Activated T-helper 17 cell treated with anti-CD3 and anti-CD28 coated beads, Interleukin-2, amount 50 U/mL, for 72 hours (primary cell): ENCODE measurements around the gene ABI3BP. TPM values are rescaled to one million over a fixed set of nuclear protein-coding genes. Genes with fewer than 3 reads are reported as not detected.
A peak's percentile ranks its signal among the peaks of the same experiment; 100 is the strongest.

ENCODE experiments used
- ATAC-seq: fragments of 150-1000 bp; cut with Tn5 transposase; replicated peaks from 2 replicates; pipeline ENCODE4 v1.10.0; 2021; ENCODE audit warnings: mild to moderate bottlenecking, moderate library complexity
- H3K27ac Mint-ChIP-seq: one replicate; pipeline ENCODE4 v1.8.0; 2022; ENCODE audit warnings: mixed read lengths
- H3K27me3 Mint-ChIP-seq: one replicate; pipeline ENCODE4 v1.8.0; 2022; ENCODE audit warnings: mixed read lengths
- H3K36me3 Mint-ChIP-seq: one replicate; pipeline ENCODE4 v1.8.0; 2022; ENCODE audit warnings: low read depth, mild to moderate bottlenecking, mixed read lengths
- H3K4me1 Mint-ChIP-seq: one replicate; pipeline ENCODE4 v1.8.0; 2022; ENCODE audit warnings: mixed read lengths
- H3K4me3 Mint-ChIP-seq: one replicate; pipeline ENCODE4 v1.8.0; 2022; ENCODE audit warnings: mild to moderate bottlenecking, mixed read lengths
- H3K9me3 Mint-ChIP-seq: one replicate; pipeline ENCODE4 v1.8.0; 2022; ENCODE audit warnings: mixed read lengths
- total RNA-seq, 2 donors: library from RNA; stranded (reverse); gene quantifications; one replicate each; pipeline ENCODE4 v1.2.3, GENCODE V29; 2022

The ABI3BP gene
- total RNA-seq, 2 donors from 2014 or later = 0.32 TPM; not detected in 1

DNA sequence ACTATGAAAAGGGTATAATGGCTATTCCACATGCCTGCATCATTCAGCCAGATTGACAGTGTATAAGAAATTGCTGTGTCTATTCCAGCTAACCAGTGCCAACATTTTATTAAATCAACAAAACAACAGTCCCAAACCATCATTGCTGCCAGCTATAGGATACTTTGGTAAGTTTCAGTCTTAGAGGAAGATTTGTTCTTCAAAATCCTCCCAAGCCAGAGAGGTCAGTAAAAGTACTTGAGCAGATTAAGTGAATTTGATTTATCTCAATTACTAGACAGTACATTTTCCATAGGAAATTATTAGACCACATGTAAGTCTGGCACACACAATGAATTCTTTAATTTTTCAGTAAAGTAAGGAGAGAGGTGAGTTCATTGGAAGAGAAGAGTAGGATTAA, 233.3 kb downstream of the ABI3BP start:
- H3K27ac Mint-ChIP-seq = no peak overlapping the region
- H3K9me3 Mint-ChIP-seq = no peaks in the 10 kb centered on the region
- no peak for ATAC-seq
- no peak overlapping the region for H3K4me3 Mint-ChIP-seq
- no peaks in the 10 kb centered on the region for H3K27me3 Mint-ChIP-seq
- peaks cover 7% of the 10 kb centered on the region for H3K4me1 Mint-ChIP-seq
- H3K36me3 Mint-ChIP-seq = peaks cover 5% of the 10 kb centered on the region

DNA sequence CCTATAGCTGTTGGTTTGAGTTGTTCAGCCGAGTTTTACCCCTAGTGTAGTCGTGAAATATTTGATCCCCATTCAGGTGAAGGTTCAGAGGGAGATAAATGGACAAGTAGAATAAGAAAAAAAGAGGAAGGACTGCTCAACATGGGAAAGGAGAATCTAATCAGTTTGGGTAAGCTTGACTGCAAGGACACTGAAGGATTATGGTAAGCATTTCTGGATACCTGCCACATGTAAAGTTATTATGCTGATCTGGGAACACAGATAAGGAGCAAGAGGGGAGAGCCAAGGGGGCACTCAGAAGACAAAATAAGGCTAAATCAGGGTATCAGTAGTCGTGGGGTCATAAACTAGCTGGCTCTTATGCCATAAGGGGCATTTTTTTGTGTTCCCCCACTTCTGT, 234.1 kb downstream of the ABI3BP start:
- Mint-ChIP-seq H3K4me3 (no peak overlapping the region), H3K36me3 (peaks cover 13% of the 10 kb centered on the region), H3K4me1 (peaks cover 7% of the 10 kb centered on the region), H3K9me3 (no peaks in the 10 kb centered on the region), H3K27ac (no peak overlapping the region), H3K27me3 (no peaks in the 10 kb centered on the region)
- ATAC-seq = no peak

DNA sequence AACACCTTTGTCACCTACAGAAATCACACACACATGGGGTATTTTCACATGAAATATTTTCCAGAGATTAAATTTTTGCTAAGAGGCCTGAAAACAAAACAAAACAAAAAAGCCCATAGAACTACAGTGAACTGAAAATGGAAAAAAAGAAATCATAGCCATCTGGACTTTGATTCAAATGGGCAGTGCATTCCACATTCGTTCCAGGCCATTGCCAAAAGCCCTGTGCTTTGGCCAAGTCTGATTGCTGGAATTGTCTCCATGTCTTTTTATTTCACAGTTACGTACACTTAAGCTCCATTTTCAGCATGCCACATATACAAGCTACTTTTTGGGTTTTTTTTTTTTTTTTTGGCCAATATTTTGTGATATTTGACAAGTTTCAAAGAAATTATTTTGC, 236.8 kb downstream of the ABI3BP start:
- no peaks in the 10 kb centered on the region for H3K9me3 Mint-ChIP-seq
- no peak overlapping the region for H3K4me3 Mint-ChIP-seq
- H3K36me3 Mint-ChIP-seq = peaks cover 40% of the 10 kb centered on the region
- H3K4me1 Mint-ChIP-seq = peaks cover 12% of the 10 kb centered on the region
- no peak for ATAC-seq
- no peaks in the 10 kb centered on the region for H3K27me3 Mint-ChIP-seq
- no peak overlapping the region for H3K27ac Mint-ChIP-seq

DNA sequence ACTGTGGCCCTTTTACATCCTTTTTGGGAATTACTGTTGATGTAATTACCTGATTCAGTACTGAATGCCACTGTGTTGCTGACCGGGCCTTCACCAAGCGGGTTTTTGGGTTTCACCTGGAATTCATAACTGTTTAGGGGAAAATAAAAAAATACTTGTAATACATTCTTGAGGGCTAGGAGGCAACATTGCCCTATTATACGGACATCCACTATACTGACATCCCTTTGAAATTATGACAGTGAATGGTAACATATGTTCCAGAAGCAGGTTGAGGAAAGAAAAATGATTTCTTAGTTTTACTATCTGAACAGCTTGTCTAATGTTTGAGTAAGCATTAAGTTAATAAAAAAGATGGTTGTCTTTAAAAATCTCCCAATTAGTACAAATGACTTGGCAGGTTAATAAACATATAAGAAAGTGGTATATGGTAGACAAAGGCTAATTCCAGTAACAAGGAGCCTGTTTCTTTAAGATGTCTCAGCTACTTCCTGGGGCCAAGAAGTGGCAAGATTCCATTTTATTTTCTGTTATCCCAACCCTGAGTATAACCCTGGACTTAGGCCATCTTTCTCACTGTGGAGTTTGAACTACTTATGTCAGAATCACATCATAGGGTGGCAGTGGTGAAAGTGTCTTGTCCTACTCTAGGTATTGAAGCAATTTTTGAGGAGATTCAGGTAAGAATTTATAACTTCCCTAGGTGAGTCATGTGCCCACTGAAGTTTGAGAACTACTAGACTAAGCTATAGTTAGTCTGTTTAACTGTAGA, 238.5 kb downstream of the ABI3BP start:
- no peak for ATAC-seq
- H3K27me3 Mint-ChIP-seq = no peaks in the 10 kb centered on the region
- peaks cover 6% of the 10 kb centered on the region for H3K4me1 Mint-ChIP-seq
- peaks cover 54% of the 10 kb centered on the region for H3K36me3 Mint-ChIP-seq
- H3K27ac Mint-ChIP-seq = no peak overlapping the region
- no peak overlapping the region for H3K4me3 Mint-ChIP-seq
- H3K9me3 Mint-ChIP-seq = no peaks in the 10 kb centered on the region

DNA sequence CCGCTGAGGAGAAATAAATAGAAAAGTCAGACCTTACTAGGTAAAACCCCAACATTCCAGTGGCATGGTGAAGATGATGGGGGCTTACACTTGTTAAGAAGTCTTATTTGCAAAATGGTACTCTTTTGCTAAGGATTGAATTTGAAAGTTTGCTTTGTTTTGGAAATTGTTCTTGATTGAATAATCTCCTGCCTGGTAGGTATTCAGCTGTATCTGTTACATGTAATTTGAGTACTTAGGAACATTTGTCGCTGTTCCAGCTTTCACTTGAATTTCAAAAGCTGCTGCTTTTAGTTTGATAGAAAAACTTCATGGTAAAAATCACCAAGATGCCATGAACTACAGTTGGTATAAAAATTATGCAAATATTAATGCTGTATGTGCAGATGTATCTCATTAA, 239.4 kb downstream of the ABI3BP start:
- ATAC-seq = no peak
- Mint-ChIP-seq H3K27ac (no peak overlapping the region), H3K27me3 (no peaks in the 10 kb centered on the region), H3K36me3 (peaks cover 63% of the 10 kb centered on the region), H3K9me3 (no peaks in the 10 kb centered on the region), H3K4me3 (no peak overlapping the region), H3K4me1 (peaks cover 6% of the 10 kb centered on the region)

DNA sequence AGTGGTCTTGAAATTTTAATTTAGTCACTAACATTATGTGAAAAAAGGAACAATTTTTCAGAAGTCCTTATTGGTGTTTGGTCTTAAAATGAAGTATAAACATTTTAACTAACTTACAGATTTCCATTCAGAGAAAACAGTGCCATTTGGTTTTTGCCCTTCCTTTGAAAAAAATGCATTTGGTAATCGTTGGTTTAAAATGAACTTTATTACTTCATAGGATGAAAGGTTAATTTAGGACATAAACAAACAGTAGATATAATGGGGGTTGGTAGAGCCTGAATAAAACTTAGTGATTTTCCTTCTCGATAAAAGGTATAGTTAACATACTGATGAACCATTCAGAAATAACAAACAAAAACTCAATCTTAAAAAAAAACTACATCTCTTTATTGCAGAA, 244.3 kb downstream of the ABI3BP start:
- Mint-ChIP-seq H3K36me3 (peaks cover 97% of the 10 kb centered on the region), H3K27me3 (no peaks in the 10 kb centered on the region), H3K4me1 (peaks cover 6% of the 10 kb centered on the region), H3K4me3 (no peak overlapping the region), H3K27ac (no peak overlapping the region), H3K9me3 (no peaks in the 10 kb centered on the region)
- no peak for ATAC-seq

DNA sequence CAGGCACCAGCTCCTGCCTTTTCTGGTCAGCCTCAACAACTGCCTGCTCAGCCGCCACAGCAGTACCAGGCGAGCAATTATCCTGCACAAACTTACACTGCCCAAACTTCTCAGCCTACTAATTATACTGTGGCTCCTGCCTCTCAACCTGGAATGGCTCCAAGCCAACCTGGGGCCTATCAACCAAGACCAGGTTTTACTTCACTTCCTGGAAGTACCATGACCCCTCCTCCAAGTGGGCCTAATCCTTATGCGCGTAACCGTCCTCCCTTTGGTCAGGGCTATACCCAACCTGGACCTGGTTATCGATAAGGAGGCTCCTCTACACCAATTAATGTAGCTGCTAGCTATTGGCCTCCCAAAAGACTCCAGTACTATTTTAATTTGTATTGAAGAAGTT, 245.0 kb downstream of the ABI3BP start:
- H3K36me3 Mint-ChIP-seq = peaks cover 97% of the 10 kb centered on the region
- H3K9me3 Mint-ChIP-seq = no peaks in the 10 kb centered on the region
- no peak overlapping the region for H3K4me3 Mint-ChIP-seq
- no peak for ATAC-seq
- H3K27ac Mint-ChIP-seq = peak overlapping the region; percentile 20
- peaks cover 6% of the 10 kb centered on the region for H3K4me1 Mint-ChIP-seq
- H3K27me3 Mint-ChIP-seq = no peaks in the 10 kb centered on the region

DNA sequence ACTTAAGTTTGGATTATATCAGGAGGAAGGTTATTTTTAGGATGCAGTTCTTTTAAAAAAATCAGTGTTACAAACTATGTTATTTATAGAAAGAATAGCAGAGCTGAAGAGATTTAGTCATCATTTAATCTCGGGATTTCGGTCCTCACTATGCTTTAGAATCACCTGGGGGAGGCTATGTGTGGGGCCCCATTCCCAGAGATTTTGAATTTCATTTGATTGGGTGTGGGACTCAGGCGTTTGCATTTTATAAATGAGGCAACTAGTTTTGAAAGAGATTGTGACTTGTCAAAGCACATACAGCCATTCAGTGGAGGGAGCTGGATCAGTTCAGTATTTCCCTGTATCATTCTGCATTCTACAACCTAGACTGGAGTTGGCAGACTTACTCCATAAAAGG, 247.1 kb downstream of the ABI3BP start:
- Mint-ChIP-seq H3K36me3 (peaks cover 95% of the 10 kb centered on the region), H3K4me3 (no peak overlapping the region), H3K4me1 (no peaks in the 10 kb centered on the region), H3K27me3 (no peaks in the 10 kb centered on the region), H3K9me3 (no peaks in the 10 kb centered on the region), H3K27ac (no peak overlapping the region)
- ATAC-seq = no peak

DNA sequence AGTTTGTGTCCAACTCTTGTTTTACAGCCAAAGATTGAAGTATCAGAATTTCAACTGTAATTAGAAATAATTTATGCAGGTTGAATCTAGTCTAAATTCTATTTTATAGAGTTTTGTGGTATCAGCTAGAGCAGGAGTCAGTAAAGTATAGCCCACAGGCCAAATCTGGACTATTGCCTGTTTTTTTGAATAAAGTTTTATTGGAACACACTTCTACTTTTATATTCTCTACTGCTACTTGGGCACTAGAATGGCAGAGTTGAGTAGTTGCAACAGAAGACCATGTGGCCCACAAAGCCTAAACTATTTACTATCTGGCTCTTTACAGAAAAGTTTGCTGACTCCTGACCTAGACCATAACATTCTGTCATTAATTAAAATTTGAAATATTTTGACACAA, 247.6 kb downstream of the ABI3BP start:
- H3K27ac Mint-ChIP-seq = no peak overlapping the region
- no peaks in the 10 kb centered on the region for H3K9me3 Mint-ChIP-seq
- no peaks in the 10 kb centered on the region for H3K4me1 Mint-ChIP-seq
- H3K4me3 Mint-ChIP-seq = no peak overlapping the region
- peaks cover 95% of the 10 kb centered on the region for H3K36me3 Mint-ChIP-seq
- no peak for ATAC-seq
- H3K27me3 Mint-ChIP-seq = no peaks in the 10 kb centered on the region

DNA sequence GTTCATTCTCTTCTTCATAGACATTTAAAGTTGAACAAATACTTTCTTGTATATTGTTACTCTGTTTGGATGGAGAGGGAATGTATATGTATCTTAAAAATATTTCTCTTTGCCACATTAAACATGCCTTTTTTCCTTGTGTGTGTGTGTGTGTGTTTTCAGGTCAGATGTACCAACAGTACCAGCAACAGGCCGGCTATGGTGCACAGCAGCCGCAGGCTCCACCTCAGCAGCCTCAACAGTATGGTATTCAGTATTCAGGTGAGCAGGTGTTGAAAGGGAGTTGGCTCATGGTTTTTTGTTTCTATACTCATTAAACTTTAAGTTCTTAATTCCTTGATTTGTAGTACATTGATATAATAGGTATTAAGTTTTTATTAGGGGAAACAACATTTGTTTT, 248.6 kb downstream of the ABI3BP start:
- Mint-ChIP-seq H3K9me3 (no peaks in the 10 kb centered on the region), H3K27me3 (no peaks in the 10 kb centered on the region), H3K36me3 (peaks cover 98% of the 10 kb centered on the region), H3K4me3 (no peak overlapping the region), H3K27ac (no peak overlapping the region), H3K4me1 (peaks cover 5% of the 10 kb centered on the region)
- no peak for ATAC-seq

DNA sequence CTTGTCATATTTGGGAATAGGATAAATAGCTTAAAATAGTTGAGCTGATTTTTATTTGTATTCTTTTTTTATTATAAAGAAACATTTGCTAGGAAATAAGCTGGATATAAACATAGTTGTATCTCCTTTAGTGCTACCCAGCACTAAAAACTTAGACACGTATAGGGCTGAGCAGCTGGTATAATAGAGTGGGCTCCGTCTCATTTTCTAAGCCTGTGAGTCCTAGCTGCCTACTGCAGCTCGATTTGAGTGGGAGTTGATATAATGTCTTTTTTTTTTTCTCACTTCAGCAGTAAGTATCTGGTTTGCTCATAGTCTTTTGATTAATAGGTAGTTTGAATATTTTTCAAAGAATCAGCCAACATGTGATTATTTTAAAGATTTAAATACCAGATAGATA, 249.7 kb downstream of the ABI3BP start:
- Mint-ChIP-seq H3K4me3 (no peak overlapping the region), H3K4me1 (peaks cover 5% of the 10 kb centered on the region), H3K27me3 (no peaks in the 10 kb centered on the region), H3K36me3 (peaks cover 98% of the 10 kb centered on the region), H3K9me3 (no peaks in the 10 kb centered on the region), H3K27ac (no peak overlapping the region)
- ATAC-seq = no peak

DNA sequence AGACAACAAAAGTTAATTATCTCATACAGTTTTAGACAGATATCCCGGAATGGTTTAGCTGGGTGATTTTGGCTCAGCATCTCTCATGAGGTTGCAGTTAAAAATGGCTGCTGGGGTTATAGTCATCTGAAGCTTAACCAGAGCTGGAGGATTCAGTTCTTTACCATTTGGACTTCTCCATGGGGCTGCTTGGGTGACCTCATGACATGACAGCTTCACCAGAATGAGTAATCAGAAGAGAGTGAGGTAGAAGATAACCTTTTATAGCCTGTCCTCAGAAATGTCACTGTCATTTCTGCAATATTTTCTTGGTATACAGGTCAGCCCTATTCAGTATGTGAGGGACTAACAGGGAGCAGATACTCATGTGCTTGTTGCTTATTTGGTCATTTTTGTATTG, 253.0 kb downstream of the ABI3BP start:
- Mint-ChIP-seq H3K4me3 (no peak overlapping the region), H3K4me1 (peaks cover 5% of the 10 kb centered on the region), H3K9me3 (no peaks in the 10 kb centered on the region), H3K27me3 (no peaks in the 10 kb centered on the region), H3K27ac (peak overlapping the region; percentile 46), H3K36me3 (peaks cover 98% of the 10 kb centered on the region)
- ATAC-seq = peak; percentile 99

DNA sequence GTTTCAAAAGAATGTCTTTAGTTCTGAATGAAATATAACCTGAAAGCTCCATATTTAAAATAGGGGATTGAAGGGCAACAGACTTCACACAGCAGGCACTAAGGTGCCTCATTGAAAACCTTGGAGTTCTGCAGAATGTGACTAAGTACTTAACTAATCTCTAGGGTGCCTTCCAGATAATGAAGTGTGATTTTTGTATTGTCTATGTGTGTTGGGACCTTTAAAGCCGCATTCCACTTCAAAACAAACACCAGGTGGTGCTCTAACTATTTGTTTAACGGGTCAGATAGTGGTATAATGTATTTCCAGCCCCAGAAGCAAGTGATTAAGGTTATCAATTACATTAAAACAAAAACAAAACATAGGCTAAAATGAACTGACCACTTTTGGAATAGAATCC, 255.9 kb downstream of the ABI3BP start:
- Mint-ChIP-seq H3K27ac (no peak overlapping the region), H3K27me3 (no peaks in the 10 kb centered on the region), H3K4me3 (no peak overlapping the region), H3K9me3 (no peaks in the 10 kb centered on the region), H3K4me1 (peaks cover 5% of the 10 kb centered on the region), H3K36me3 (peaks cover 98% of the 10 kb centered on the region)
- no peak for ATAC-seq

DNA sequence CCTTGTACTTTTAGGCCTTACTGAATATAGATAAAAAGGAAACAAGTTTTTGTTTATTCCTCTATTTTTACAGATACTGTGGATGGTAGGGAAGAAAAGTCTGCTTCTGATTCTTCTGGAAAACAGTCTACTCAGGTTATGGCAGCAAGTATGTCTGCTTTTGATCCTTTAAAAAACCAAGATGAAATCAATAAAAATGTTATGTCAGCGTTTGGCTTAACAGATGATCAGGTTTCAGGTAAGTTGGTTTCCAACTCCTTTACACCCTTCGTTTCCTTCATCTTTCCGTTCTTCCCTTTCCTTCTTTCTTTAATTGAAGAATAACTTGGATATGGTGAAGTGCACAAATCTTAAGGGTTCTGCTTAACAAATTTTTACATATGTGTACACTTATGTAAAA, 260.8 kb downstream of the ABI3BP start:
- Mint-ChIP-seq H3K4me3 (no peak overlapping the region), H3K27me3 (no peaks in the 10 kb centered on the region), H3K36me3 (peaks cover 95% of the 10 kb centered on the region), H3K4me1 (peaks cover 5% of the 10 kb centered on the region), H3K27ac (no peak overlapping the region), H3K9me3 (no peaks in the 10 kb centered on the region)
- no peak for ATAC-seq

DNA sequence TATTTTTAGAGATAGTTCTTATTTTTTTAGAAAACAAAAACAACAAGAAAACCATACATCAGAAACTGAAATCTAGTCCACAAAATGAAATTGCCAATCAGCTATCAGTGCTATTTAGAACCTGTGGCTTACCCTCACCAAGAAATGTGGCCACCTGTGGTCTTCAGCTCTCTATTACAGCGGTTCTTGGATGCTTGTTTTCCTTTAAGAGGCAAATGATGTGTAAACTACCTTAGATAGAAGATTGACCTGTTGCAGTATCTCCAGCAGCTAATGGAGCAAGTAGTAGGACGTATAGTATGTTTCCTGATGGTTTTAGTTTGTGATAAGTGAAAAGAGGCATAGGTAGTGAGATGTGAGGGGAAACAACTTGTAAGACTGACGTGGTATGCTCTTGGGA, 262.7 kb downstream of the ABI3BP start:
- Mint-ChIP-seq H3K27me3 (no peaks in the 10 kb centered on the region), H3K36me3 (peaks cover 95% of the 10 kb centered on the region), H3K4me1 (peaks cover 16% of the 10 kb centered on the region), H3K9me3 (no peaks in the 10 kb centered on the region), H3K4me3 (no peak overlapping the region), H3K27ac (no peak overlapping the region)
- ATAC-seq = no peak

DNA sequence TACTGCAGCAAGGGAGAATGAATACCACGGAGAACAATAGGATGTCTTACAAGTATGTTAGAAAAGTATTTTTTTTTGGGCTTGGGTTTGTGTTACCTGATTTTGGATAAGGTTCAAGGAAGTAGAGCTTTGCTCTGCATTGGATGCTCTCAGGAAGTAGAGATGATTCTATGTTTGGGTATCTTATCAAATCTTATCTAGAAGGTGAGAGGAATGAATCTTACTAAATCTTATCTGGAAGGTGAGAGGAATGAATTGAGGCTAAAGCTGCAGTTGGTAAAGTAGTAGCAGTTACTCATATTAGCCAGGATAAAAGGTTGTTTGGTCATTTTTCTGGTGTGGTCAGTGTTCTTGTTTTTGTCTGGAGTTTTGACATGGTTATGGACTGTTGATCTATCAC, 266.5 kb downstream of the ABI3BP start:
- peaks cover 97% of the 10 kb centered on the region for H3K36me3 Mint-ChIP-seq
- H3K27me3 Mint-ChIP-seq = no peaks in the 10 kb centered on the region
- H3K4me1 Mint-ChIP-seq = peaks cover 16% of the 10 kb centered on the region
- H3K27ac Mint-ChIP-seq = no peak overlapping the region
- no peaks in the 10 kb centered on the region for H3K9me3 Mint-ChIP-seq
- no peak overlapping the region for H3K4me3 Mint-ChIP-seq
- no peak for ATAC-seq
